Measurements from ENCODE around the gene ATP6V0C. TPM values are rescaled to one million over a fixed set of nuclear protein-coding genes. Genes with fewer than 3 reads are reported as not detected.
A peak's percentile ranks its signal among the peaks of the same experiment; 100 is the strongest.

ATP6V0C gene
- total and polyA plus RNA-seq, 7 donors, result 116 to 241 (median 177) TPM

DNA sequence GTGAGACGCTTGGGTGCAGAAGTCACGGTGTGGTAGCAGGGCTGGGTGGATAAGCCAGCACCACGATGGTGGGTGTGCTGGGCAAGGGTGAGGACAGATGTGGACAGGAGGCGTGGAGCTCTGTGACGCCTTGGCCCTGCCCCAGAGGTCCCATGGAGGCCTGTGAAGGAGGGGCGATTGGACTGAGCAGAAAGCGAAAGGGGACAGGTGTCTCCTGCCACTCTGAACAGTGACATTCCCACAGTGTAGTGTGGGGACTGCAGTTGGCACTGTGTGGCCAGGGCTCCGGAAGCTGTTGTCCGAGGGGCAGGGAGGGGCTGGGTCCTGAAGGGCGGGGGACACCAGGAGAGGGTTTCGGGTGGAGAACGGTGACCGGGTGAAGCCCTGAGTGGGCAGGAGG is 31.5 kb upstream of the ATP6V0C start:
- Histone ChIP-seq H3K4me1 (peaks cover 37% of the 10 kb centered on the region), H3K27ac (peak overlapping the region; percentile 89), H3K4me3 (peak overlapping the region; percentile 56), H3K36me3 (ENCODE audit: insufficient read depth in 1 of 2, low read depth in 1 of 2) (no peaks in the 10 kb centered on the region), H3K27me3 (ENCODE audit: insufficient read depth in 3 of 3, low read length in 2 of 3) (no peaks in the 10 kb centered on the region), H3K9me3 (no peaks in the 10 kb centered on the region)
- no peak for DNase-seq
- peak in 3 of 4 donors; percentile 3 to 14 (median 4) for ATAC-seq
- WGBS, 3 donors, result 26 to 35% (median 28%) methylated on average over 13 of the region's 13 CpGs
- TF ChIP-seq CTCF (IDR thresholded peaks at IDR 0.05), result no peak
- intact Hi-C loops (cut with DNase I), result no loop called here

- 23 to 30% (median 24%) methylated on average over 26 to 32 of the region's 32 CpGs for WGBS, 3 donors
These were observed 30.8 kb upstream of the ATP6V0C start for GRCh38 chr16:2482708-2483534.

GRCh38 chr16:2483939-2484897 is 29.5 kb upstream of the ATP6V0C start:
- Histone ChIP-seq H3K27me3 (ENCODE audit: insufficient read depth in 3 of 3, low read length in 2 of 3) (no peaks in the 10 kb centered on the region), H3K4me1 (peaks cover 38% of the 10 kb centered on the region), H3K4me3 (no peak overlapping the region), H3K27ac (peak overlapping the region; percentile 89), H3K36me3 (ENCODE audit: insufficient read depth in 1 of 2, low read depth in 1 of 2) (no peaks in the 10 kb centered on the region), H3K9me3 (no peaks in the 10 kb centered on the region)
- intact Hi-C loops (cut with DNase I), result no loop called here
- WGBS, 3 donors, result 66 to 84% (median 71%) methylated on average over 15 to 16 of the region's 16 CpGs
- ATAC-seq, result no peak
- no peak for DNase-seq
- TF ChIP-seq CTCF (IDR thresholded peaks at IDR 0.05), result no peak

More at GRCh38 chr16:2482708-2483534, 30.8 kb upstream of the ATP6V0C start:
- H3K4me3 ChIP-seq, result peak overlapping the region; percentile 56
- no peaks in the 10 kb centered on the region for H3K27me3 ChIP-seq (ENCODE audit: insufficient read depth in 3 of 3, low read length in 2 of 3)
- TF ChIP-seq CTCF (IDR thresholded peaks at IDR 0.05), result no peak
- H3K4me1 ChIP-seq, result peaks cover 38% of the 10 kb centered on the region
- H3K36me3 ChIP-seq (ENCODE audit: insufficient read depth in 1 of 2, low read depth in 1 of 2), result no peaks in the 10 kb centered on the region
- DNase-seq, result peak; percentile 78 to 87
- intact Hi-C loops (cut with DNase I), result no loop called here
- peak; percentile 86 to 94 (median 92) for ATAC-seq
- H3K27ac ChIP-seq, result peak overlapping the region; percentile 89
- H3K9me3 ChIP-seq, result no peaks in the 10 kb centered on the region

DNA sequence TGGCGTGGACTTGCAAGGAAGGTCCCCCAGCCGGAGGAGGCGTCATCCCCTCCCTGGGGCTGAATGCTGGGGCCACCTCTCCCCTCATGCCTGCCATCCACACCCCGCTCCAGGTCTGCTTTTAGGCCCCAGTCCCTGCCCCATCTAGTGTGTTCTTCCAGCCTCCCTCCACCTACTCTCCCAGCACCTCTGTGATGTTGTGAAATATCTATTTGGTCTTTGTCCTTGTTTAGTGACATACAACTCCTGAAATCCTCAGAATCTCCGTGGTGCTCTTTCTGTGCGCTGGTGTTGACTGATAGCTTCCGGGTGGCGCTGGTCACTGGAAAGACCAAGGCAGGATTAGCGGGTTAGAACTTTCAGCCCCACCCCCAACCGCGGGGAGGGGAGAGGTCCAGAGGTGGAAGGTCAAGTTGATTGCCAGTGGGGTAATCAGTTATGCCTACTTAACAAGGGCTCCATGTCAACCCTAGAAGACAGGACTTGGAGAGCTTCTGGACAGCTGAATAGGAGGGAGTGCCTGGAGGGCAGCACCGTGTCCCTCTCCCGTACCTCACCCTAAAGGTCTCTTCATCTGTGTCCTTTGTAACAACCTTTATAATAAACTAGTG is 28.7 kb upstream of the ATP6V0C start:
- peaks cover 38% of the 10 kb centered on the region for H3K4me1 ChIP-seq
- intact Hi-C loops (cut with DNase I), result loop anchor here in 1 of 2 donors (5.0 kb wide), 1 partner anchor 328 kb away; the partner anchor contains the start of gene TRAF7

More for the DNA sequence above, 28.7 kb upstream of the ATP6V0C start:
- DNase-seq (no peak), ATAC-seq (no peak)
- Histone ChIP-seq H3K9me3 (no peaks in the 10 kb centered on the region), H3K27me3 (ENCODE audit: insufficient read depth in 3 of 3, low read length in 2 of 3) (no peaks in the 10 kb centered on the region), H3K27ac (peak overlapping the region; percentile 89), H3K36me3 (ENCODE audit: insufficient read depth in 1 of 2, low read depth in 1 of 2) (no peaks in the 10 kb centered on the region), H3K4me3 (no peak overlapping the region)
- 79 to 83% (median 81%) methylated on average over 13 of the region's 13 CpGs for WGBS, 3 donors
- no peak for TF ChIP-seq CTCF (IDR thresholded peaks at IDR 0.05)
